Activated effector memory CD4-positive, alpha-beta T cell treated with Interleukin-2 at 50 U/mL for 16 hours (primary cell): ENCODE data around the gene LAMC3.

Experiments
- DNase-seq: peaks from one replicate; pipeline ENCODE4 v3.0.0-alpha.2; 2020

Gene LAMC3

DNA sequence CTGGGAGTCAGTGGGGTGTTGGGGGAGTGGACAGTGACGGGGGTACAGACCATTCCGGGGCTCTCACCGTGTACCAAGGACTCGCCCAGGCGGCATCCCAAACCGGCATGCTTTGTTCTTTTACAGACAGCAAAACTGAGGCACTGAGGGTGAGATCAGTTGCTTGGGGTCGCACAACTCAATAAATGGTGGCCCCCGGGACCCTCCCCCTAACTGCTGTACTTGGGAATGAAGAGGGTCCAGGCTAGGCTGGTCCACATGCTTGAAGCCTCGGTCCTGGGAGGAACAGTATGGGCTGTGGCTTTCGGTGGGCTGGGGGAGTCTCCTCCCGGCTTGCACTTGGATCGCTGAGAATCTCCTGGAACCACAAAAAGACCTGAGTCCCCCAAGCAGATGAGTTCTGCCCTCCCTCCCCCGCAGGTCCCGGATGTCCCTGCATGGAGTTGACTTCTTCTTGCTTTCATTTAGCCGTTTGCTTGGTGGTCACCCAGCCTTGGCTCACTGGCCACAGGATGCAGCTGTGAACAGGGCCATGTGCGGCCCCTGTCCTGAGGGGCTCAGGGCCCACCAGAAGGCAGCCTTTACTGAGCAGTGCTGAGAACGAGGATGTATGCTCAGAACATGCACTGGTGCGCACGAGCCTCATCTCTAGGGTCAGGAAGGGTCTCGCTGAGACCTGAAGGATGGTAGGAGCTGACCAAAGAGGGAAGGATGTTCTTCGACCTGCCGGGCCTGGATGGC, 4.2 kb downstream of the LAMC3 start:
- DNase-seq, result no peak

- no peak for DNase-seq
These were observed 5.0 kb downstream of the LAMC3 start for GRCh38 chr9:131013771-131014676.

GRCh38 chr9:131015112-131015511, 6.1 kb downstream of the LAMC3 start:
- no peak for DNase-seq

DNA sequence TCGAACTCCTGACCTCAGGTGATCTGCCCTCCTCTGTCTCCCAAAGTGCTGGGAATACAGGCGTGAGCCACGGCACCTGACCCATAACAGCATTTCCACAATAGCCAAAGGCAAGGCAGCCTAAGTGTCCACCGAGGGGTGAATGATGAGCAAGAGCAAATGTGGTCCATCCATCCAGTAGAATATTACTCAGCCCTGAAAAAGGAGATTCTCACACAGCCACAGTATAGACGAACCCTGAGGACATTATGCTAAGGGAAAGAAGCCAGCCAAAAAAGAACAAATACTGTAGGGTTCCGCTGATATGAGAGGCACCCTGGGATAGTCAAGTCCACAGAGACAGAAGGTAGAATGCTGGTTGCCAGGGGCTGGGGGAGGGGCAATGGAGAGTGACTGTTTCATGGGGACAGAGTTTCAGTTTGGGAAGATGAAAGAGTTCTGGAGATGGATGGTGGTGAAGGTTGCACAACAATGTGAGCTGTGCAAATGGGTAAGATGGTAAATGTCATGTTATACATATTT, 7.0 kb downstream of the LAMC3 start:
- no peak for DNase-seq

DNA sequence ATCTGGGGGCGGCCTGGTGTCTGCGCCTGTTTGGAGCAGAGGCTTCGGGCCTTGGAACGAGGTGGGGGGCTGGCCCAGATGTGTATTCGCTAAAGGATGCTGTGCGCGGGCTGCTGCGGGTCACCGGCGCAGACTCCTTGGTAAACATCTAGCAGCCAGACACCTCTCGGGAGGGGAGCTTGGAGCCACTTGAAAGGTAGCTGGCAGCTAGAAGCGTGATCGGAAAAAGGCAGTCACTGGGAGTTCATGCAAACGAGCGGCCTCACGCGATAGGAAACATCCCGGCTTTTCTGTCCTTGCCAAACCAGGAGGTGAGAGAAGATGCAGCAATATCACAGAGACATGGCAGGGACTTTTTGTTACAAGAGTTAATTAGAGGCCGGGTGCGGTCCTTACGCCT, 8.1 kb downstream of the LAMC3 start:
- DNase-seq, result no peak

- DNase-seq, result no peak
These were observed 9.6 kb downstream of the LAMC3 start for GRCh38 chr9:131018621-131019020.

- no peak for DNase-seq
These were observed 10.6 kb downstream of the LAMC3 start for GRCh38 chr9:131019388-131020239.

DNA sequence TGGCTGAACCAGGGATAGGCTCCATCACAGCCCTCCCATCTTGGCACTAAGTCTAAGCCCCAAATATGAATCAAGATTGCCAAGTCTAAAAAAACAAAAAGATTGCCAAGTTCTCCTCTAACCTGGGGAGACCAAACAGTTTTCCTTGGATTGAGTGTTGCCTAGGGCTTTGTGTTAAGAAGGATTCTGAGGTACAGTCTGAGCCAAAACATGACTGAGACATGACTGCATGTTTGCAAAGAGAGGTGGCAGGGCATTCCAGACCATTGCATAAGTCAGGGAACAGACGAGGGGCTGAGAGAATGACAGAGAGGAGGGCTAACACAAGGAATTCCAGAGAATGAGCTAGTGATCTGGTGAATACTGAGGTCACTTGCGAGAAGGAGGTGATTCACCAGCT, 11.4 kb downstream of the LAMC3 start:
- no peak for DNase-seq

GRCh38 chr9:131020862-131021261, 11.9 kb downstream of the LAMC3 start:
- DNase-seq, result no peak

DNA sequence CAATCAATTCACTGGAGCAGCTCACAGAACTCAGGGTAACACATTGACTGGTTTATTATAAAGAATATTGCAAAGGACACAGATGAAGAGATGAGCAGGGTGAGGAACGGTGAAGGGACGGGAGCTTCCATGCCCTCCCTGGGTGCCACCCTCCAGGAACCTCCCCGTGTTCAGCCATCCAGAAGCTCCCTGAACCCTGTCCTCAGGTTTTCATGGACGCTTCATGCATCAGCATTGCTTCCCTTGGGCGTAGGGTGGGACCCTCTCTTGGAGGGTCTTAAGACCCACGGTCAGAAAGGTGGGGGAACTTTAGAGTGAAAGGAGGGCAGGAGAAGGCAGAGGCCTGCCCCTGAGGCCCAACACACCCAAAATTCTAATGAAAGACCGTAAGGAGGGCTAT, 12.8 kb downstream of the LAMC3 start:
- no peak for DNase-seq

DNA sequence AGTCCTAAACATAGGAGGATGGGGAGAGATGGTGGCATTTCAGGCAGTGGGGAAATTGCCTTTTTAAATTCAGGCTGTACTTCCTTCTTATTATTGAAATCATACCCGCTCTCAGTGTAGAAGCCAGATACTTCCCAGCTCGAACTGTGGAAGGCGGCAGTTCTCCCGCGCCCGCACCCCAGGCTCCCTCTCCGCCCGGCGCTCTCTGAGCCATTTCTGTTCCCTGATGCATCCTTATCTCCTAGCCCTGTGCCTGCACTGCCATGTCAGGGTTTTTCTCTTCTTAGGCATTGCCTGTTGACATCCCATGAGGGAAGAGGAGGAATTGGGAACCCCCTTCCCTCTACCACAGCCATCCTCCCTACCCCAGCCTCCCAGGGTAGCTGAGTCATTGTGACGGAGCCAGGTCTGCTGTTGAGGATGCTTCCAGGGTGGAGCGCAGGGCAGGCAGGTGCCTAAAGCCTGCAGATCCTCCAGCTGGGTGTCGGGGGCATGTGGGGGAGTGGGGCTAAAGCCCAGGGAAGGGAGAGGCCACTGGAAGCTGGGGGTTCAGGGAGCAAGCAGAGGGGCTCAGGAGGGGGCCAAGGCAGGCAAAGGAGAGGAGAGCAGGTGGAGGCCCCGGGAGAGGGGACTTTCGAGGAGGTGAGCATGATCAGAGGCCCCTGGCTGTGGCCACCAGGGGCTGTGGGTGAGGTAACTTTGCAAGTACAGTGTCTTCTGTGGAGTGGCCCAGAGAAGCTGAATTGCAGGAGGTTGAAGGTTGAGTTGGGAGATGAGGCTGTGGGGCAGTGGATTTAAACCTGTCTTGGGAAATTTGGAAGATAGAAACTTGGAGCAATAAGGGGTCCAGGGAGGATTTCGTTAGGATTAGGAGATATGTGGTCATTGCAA, 16.2 kb downstream of the LAMC3 start:
- DNase-seq, result no peak

- no peak for DNase-seq
These were observed 17.2 kb downstream of the LAMC3 start for GRCh38 chr9:131025953-131026858.

GRCh38 chr9:131027048-131027871, 18.3 kb downstream of the LAMC3 start:
- DNase-seq, result no peak

DNA sequence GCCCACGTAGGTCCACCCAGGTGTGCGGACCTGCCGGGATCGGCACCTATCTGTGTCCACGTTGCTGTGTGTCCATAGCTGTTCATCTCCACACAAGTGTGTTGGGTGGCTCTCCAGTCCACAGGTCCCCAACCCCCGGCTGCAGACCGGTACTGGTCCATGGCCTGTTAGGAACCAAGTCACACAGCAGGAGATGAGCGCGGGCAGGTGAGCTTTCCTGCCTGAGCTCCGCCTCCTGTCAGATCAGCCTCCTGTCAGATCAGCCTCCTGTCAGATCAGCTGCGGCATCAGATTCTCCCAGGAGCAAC, 18.9 kb downstream of the LAMC3 start:
- no peak for DNase-seq

DNA sequence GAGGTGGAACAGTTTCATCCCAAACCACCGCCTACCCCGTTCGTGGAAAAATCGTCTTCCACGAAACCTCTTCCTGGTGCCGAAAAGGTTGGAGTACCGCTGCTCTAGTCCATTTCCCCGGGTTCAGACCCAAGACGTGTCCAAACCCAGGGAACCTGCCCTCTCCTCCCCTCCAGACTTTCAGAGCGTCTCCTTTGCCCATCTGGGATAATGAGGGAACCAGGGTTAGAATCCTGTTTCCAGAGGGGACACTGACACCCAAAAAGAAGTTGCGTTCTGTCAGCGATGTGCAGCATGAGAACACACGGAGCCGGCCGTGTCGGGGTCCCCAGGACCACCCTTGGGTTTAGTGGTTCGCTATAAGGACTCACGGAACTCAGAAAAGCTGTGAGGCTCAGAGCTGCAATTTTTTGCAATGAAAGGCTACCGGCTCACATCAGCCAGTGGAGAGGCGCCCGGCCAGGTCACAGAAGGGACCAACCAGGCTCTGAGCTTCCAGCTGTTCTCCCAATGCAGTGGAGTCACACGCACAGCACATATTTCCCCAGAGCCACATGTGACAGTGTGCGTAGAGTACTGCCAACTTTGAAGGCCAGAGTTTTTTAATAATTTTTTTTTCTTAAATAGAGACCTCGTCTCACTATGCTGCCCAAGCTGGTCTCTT, 19.4 kb downstream of the LAMC3 start:
- DNase-seq, result no peak

DNA sequence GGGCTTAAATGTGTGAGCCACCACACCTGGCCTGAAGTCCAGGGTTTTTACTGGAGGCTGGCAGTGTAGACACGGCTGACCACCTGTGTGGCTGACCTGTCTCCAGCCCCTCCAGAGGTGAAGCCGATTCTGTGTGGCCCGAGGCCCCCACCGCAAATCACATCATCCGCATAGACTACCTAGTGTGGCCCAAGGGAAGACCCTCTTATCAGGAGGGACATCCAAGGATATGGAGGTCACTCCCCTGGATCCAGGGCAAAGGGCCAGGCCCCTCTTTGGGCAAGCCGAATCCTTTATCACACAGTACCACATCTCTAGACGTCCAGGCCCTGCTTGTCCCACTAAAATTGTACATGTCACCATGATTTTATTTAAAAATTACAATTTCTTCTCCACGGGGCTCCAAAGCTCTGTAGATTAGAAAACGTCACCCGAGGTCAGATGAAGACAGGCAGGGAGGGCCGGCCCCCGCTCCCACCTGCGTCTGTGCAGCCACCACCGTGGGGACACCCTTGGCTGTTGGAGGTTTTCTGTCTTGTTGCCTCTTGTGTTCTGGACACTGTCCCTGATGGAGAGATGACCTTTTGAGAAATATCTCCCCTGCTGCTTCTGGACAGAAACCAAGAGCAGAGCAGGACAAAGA, 20.1 kb downstream of the LAMC3 start:
- no peak for DNase-seq

DNA sequence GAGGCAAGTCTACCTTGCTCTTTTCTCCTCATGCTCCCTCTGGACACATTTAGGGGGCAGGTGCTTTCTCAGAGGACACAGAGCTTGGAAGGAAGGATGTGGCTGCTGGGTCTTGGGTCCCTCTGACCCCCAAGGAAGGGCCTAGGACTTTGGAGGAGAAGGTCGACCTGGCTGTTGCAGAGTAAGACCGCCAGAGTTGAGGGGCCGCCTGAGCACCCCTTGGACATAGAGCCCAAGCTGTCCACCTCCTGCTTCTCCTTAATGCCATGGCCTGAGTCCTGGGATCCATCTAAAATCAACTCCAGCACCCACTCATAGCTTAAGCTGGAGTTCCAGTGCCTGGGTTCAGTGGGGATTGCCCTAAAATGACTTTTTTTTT, 20.6 kb downstream of the LAMC3 start:
- no peak for DNase-seq

GRCh38 chr9:131030239-131031004, 21.4 kb downstream of the LAMC3 start:
- no peak for DNase-seq
